ENCODE data around the gene RPS19.

Gene RPS19

GRCh38 chr19:41917676-41918075 is 57.6 kb downstream of the RPS19 start:
- DNase-seq = no peak

- no peak for DNase-seq
These were observed 58.0 kb downstream of the RPS19 start for GRCh38 chr19:41918095-41918494.

DNA sequence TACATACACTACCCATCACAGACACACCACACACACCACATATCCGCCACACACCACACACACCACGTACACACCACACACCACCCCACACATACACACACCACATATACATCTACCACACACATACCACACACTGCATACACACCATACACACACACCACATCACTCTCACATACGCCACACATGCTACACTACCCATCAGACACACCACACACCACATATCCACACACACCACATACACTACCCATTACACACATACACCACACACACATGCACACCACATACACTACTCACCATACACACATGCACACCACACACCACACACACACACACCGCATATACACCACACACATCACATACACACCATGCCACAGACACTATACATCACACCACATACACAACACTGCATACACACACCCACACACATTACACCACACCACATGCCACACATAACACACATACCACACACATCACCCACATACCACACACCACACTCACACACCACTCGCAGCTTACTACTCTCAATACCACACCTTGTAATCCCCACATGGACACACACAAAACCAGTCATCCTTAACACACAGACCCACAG is 58.7 kb downstream of the RPS19 start:
- DNase-seq = no peak

GRCh38 chr19:41919948-41920712 is 60.1 kb downstream of the RPS19 start:
- DNase-seq = no peak

DNA sequence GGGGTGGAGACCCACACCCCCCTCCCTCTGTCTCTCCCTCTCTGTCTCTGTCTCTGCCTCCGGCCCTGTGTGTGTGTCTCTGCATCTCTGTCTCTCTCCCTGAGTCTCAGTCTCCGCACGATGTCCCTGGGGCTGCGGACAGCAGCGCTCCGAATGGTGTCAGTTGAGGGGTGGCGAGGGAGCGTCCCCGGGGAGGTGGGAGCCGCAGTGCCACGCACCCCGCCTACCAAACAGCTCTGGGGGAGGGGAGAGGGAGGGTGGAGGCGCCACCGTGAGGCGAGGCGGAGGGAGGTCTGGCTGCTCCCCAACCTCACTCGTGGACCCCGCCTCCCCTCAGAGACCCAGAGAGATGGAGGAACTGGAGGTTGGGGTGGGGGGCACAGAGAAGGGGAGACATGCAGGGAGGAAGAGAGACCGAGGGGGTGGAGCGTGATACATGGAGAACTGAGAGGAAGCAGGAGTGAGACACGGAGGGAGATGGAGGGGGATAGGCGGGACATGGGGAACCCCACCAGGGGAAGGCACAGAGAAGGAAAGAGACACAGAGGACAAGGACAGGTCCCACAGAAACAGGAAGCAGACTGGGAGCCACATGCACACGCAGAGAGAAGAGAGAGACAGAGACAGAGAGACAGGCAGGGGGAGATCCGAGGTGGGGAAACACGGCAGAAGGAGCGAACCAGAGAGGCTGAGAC is 61.0 kb downstream of the RPS19 start:
- no peak for DNase-seq

- DNase-seq = no peak
These were observed 61.8 kb downstream of the RPS19 start for GRCh38 chr19:41921577-41922576.

All from activated CD8-positive, alpha-beta memory T cell treated with anti-CD3 and anti-CD28 coated beads, Interleukin-2, amount 50 U/mL, for 48 hours (primary cell).